NCI-H345 (cell line): ENCODE data around the gene HCN1.
"Not testable (repeated sequence)": the region's sequence is repeated elsewhere in the genome, so short reads cannot be mapped to it uniquely, and the experiment has no call there.

Experiments
- DNase-seq: peaks from one replicate; lab custom pipeline; 2025; lab: John Stamatoyannopoulos, UW

The HCN1 gene

GRCh38 chr5:45617859-45618416 is 78.2 kb downstream of the HCN1 start:
- no peak for DNase-seq

GRCh38 chr5:45609661-45610060 is 86.5 kb downstream of the HCN1 start:
- no peak for DNase-seq

- DNase-seq = no peak
These were observed 92.1 kb downstream of the HCN1 start for GRCh38 chr5:45604092-45604491.

GRCh38 chr5:45601424-45601823 is 94.8 kb downstream of the HCN1 start:
- DNase-seq = no peak

- no peak for DNase-seq
These were observed 99.9 kb downstream of the HCN1 start for GRCh38 chr5:45596320-45596719.

GRCh38 chr5:45586001-45586400 is 110.2 kb downstream of the HCN1 start:
- DNase-seq = not testable (repeated sequence)

GRCh38 chr5:45578270-45578669 is 117.9 kb downstream of the HCN1 start:
- no peak for DNase-seq

GRCh38 chr5:45568813-45569212 is 127.4 kb downstream of the HCN1 start:
- DNase-seq = no peak

- no peak for DNase-seq
These were observed 153.8 kb downstream of the HCN1 start for GRCh38 chr5:45542421-45542820.

GRCh38 chr5:45533663-45534062 is 162.5 kb downstream of the HCN1 start:
- DNase-seq = no peak

- DNase-seq = no peak
These were observed 163.2 kb downstream of the HCN1 start for GRCh38 chr5:45532826-45533624.

GRCh38 chr5:45521067-45521466 is 175.1 kb downstream of the HCN1 start:
- DNase-seq = no peak

GRCh38 chr5:45512521-45512920 is 183.7 kb downstream of the HCN1 start:
- DNase-seq = no peak

GRCh38 chr5:45509371-45509770 is 186.8 kb downstream of the HCN1 start:
- DNase-seq = no peak

GRCh38 chr5:45508135-45508534 is 188.0 kb downstream of the HCN1 start:
- DNase-seq = no peak

- no peak for DNase-seq
These were observed 189.0 kb downstream of the HCN1 start for GRCh38 chr5:45507178-45507577.

- not testable (repeated sequence) for DNase-seq
These were observed 197.2 kb downstream of the HCN1 start for GRCh38 chr5:45499006-45499405.

- DNase-seq = no peak
These were observed 204.8 kb downstream of the HCN1 start for GRCh38 chr5:45491368-45491767.

- DNase-seq = no peak
These were observed 211.4 kb downstream of the HCN1 start for GRCh38 chr5:45484781-45485180.

- no peak for DNase-seq
These were observed 242.1 kb downstream of the HCN1 start for GRCh38 chr5:45454114-45454513.

GRCh38 chr5:45444856-45445255 is 251.3 kb downstream of the HCN1 start:
- DNase-seq = not testable (repeated sequence)

GRCh38 chr5:45440466-45440865 is 255.7 kb downstream of the HCN1 start:
- no peak for DNase-seq

- DNase-seq = no peak
These were observed 258.4 kb downstream of the HCN1 start for GRCh38 chr5:45437752-45438151.
